Measurements from ENCODE around the gene RPLP2. TPM values are rescaled to one million over a fixed set of nuclear protein-coding genes. Genes with fewer than 3 reads are reported as not detected.

RPLP2 gene
- polyA plus RNA-seq, 4 donors = 1,144 to 2,714 (median 1,335) TPM

- FAIRE-seq = no peak
Measured at GRCh38 chr11:786235-787083, 23.3 kb upstream of the RPLP2 start.

GRCh38 chr11:787084-787675 lies 22.6 kb upstream of the RPLP2 start:
- Histone ChIP-seq H3K36me3 (ENCODE audit: control insufficient read depth in 3 of 3, insufficient read depth in 2 of 3, low read depth in 1 of 3, low read length in 3 of 3) (peaks cover 0 to 29% (median 0%) of the 10 kb centered on the region in 3 donors), H3K27ac (ENCODE audit: low read depth in 1 of 3, low read length in 2 of 3) (no peak overlapping the region), H3K4me3 (ENCODE audit: low read depth in 1 of 3, low read length in 3 of 3) (no peak overlapping the region), H3K27me3 (ENCODE audit: control insufficient read depth in 3 of 3, insufficient read depth in 3 of 3, low read length in 3 of 3) (peaks cover 0 to 32% (median 0%) of the 10 kb centered on the region in 3 donors), H3K9me3 (ENCODE audit: control insufficient read depth in 2 of 2, insufficient read depth in 1 of 2, low read depth in 1 of 2, low read length in 1 of 2) (no peaks in the 10 kb centered on the region), H3K4me1 (ENCODE audit: control insufficient read depth in 3 of 3, insufficient read depth in 2 of 3, low read depth in 1 of 3, low read length in 2 of 3) (peaks cover 0 to 19% (median 0%) of the 10 kb centered on the region in 3 donors)
- DNase-seq (no peak), FAIRE-seq (no peak)
- 83 to 88% (median 87%) methylated on average over 22 to 24 of the region's 24 CpGs for WGBS, 3 donors

More at GRCh38 chr11:786235-787083, 23.3 kb upstream of the RPLP2 start:
- Histone ChIP-seq H3K27ac (ENCODE audit: low read depth in 1 of 3, low read length in 2 of 3) (no peak overlapping the region), H3K27me3 (ENCODE audit: control insufficient read depth in 3 of 3, insufficient read depth in 3 of 3, low read length in 3 of 3) (peaks cover 0 to 31% (median 0%) of the 10 kb centered on the region in 3 donors), H3K36me3 (ENCODE audit: control insufficient read depth in 3 of 3, insufficient read depth in 2 of 3, low read depth in 1 of 3, low read length in 3 of 3) (peaks cover 0 to 29% (median 0%) of the 10 kb centered on the region in 3 donors), H3K4me1 (ENCODE audit: control insufficient read depth in 3 of 3, insufficient read depth in 2 of 3, low read depth in 1 of 3, low read length in 2 of 3) (peaks cover 0 to 19% (median 0%) of the 10 kb centered on the region in 3 donors), H3K9me3 (ENCODE audit: control insufficient read depth in 2 of 2, insufficient read depth in 1 of 2, low read depth in 1 of 2, low read length in 1 of 2) (no peaks in the 10 kb centered on the region), H3K4me3 (ENCODE audit: low read depth in 1 of 3, low read length in 3 of 3) (no peak overlapping the region)
- WGBS, 3 donors = 75 to 80% (median 79%) methylated on average over 15 to 24 of the region's 24 CpGs
- DNase-seq = no peak

GRCh38 chr11:788009-788640 lies 21.6 kb upstream of the RPLP2 start:
- peaks cover 0 to 15% (median 0%) of the 10 kb centered on the region in 3 donors for H3K4me1 ChIP-seq (ENCODE audit: control insufficient read depth in 3 of 3, insufficient read depth in 2 of 3, low read depth in 1 of 3, low read length in 2 of 3)
- FAIRE-seq (no peak), DNase-seq (no peak)
- H3K27ac ChIP-seq (ENCODE audit: low read depth in 1 of 3, low read length in 2 of 3) = no peak overlapping the region
- H3K27me3 ChIP-seq (ENCODE audit: control insufficient read depth in 3 of 3, insufficient read depth in 3 of 3, low read length in 3 of 3) = peaks cover 0 to 32% (median 0%) of the 10 kb centered on the region in 3 donors
- 17 to 57% (median 24%) methylated on average over 24 to 28 of the region's 28 CpGs for WGBS, 3 donors
- peaks cover 0 to 37% (median 5%) of the 10 kb centered on the region in 3 donors for H3K36me3 ChIP-seq (ENCODE audit: control insufficient read depth in 3 of 3, insufficient read depth in 2 of 3, low read depth in 1 of 3, low read length in 3 of 3)
- H3K4me3 ChIP-seq (ENCODE audit: low read depth in 1 of 3, low read length in 3 of 3) = no peak overlapping the region
- H3K9me3 ChIP-seq (ENCODE audit: control insufficient read depth in 2 of 2, insufficient read depth in 1 of 2, low read depth in 1 of 2, low read length in 1 of 2) = no peaks in the 10 kb centered on the region

- no peak overlapping the region for H3K27ac ChIP-seq (ENCODE audit: low read depth in 1 of 3, low read length in 2 of 3)
- FAIRE-seq (no peak), DNase-seq (no peak)
- 15 to 31% (median 18%) methylated on average over 29 to 31 of the region's 31 CpGs for WGBS, 3 donors
- H3K4me3 ChIP-seq (ENCODE audit: low read depth in 1 of 3, low read length in 3 of 3) = no peak overlapping the region
- peaks cover 0 to 46% (median 5%) of the 10 kb centered on the region in 3 donors for H3K36me3 ChIP-seq (ENCODE audit: control insufficient read depth in 3 of 3, insufficient read depth in 2 of 3, low read depth in 1 of 3, low read length in 3 of 3)
- no peaks in the 10 kb centered on the region for H3K9me3 ChIP-seq (ENCODE audit: control insufficient read depth in 2 of 2, insufficient read depth in 1 of 2, low read depth in 1 of 2, low read length in 1 of 2)
- peaks cover 0 to 11% (median 0%) of the 10 kb centered on the region in 3 donors for H3K4me1 ChIP-seq (ENCODE audit: control insufficient read depth in 3 of 3, insufficient read depth in 2 of 3, low read depth in 1 of 3, low read length in 2 of 3)
- peaks cover 0 to 32% (median 0%) of the 10 kb centered on the region in 3 donors for H3K27me3 ChIP-seq (ENCODE audit: control insufficient read depth in 3 of 3, insufficient read depth in 3 of 3, low read length in 3 of 3)
Measured at GRCh38 chr11:788953-789940, 20.5 kb upstream of the RPLP2 start.

GRCh38 chr11:789943-790342 lies 19.8 kb upstream of the RPLP2 start, which contains the start of gene CEND1:
Gene CEND1, minus strand, starts transcription at chr11:790090. Its CDS starts 1,514 bp downstream, at chr11:788576.
- DNase-seq (peak in 1 of 2 donors; percentile 45), FAIRE-seq (no peak)
- Histone ChIP-seq H3K4me3 (ENCODE audit: low read depth in 1 of 3, low read length in 3 of 3) (no peak within 1 kb of the TSS), H3K27me3 (ENCODE audit: control insufficient read depth in 3 of 3, insufficient read depth in 3 of 3, low read length in 3 of 3) (peaks cover 0 to 32% (median 0%) of the 10 kb centered on the region in 3 donors), H3K4me1 (ENCODE audit: control insufficient read depth in 3 of 3, insufficient read depth in 2 of 3, low read depth in 1 of 3, low read length in 2 of 3) (peaks cover 0 to 16% (median 0%) of the 10 kb centered on the region in 3 donors), H3K9me3 (ENCODE audit: control insufficient read depth in 2 of 2, insufficient read depth in 1 of 2, low read depth in 1 of 2, low read length in 1 of 2) (no peaks in the 10 kb centered on the region), H3K27ac (ENCODE audit: low read depth in 1 of 3, low read length in 2 of 3) (no peak within 1 kb of the TSS), H3K36me3 (ENCODE audit: control insufficient read depth in 3 of 3, insufficient read depth in 2 of 3, low read depth in 1 of 3, low read length in 3 of 3) (peaks cover 0 to 49% (median 5%) of the 10 kb centered on the region in 3 donors)
- 3 to 5% (median 4%) methylated on average over 20 to 44 of the region's 44 CpGs for WGBS, 3 donors

- no peaks in the 10 kb centered on the region for H3K9me3 ChIP-seq (ENCODE audit: control insufficient read depth in 2 of 2, insufficient read depth in 1 of 2, low read depth in 1 of 2, low read length in 1 of 2)
- no peak overlapping the region for H3K4me3 ChIP-seq (ENCODE audit: low read depth in 1 of 3, low read length in 3 of 3)
- H3K4me1 ChIP-seq (ENCODE audit: control insufficient read depth in 3 of 3, insufficient read depth in 2 of 3, low read depth in 1 of 3, low read length in 2 of 3) = peaks cover 0 to 26% (median 4%) of the 10 kb centered on the region in 3 donors
- no peak for DNase-seq
- no peak overlapping the region for H3K27ac ChIP-seq (ENCODE audit: low read depth in 1 of 3, low read length in 2 of 3)
- no peak for FAIRE-seq
- 63 to 71% (median 67%) methylated on average over 14 to 18 of the region's 18 CpGs for WGBS, 3 donors
- peaks cover 0 to 49% (median 5%) of the 10 kb centered on the region in 3 donors for H3K36me3 ChIP-seq (ENCODE audit: control insufficient read depth in 3 of 3, insufficient read depth in 2 of 3, low read depth in 1 of 3, low read length in 3 of 3)
- H3K27me3 ChIP-seq (ENCODE audit: control insufficient read depth in 3 of 3, insufficient read depth in 3 of 3, low read length in 3 of 3) = peaks cover 0 to 32% (median 0%) of the 10 kb centered on the region in 3 donors
Measured at GRCh38 chr11:790721-791564, 18.8 kb upstream of the RPLP2 start.
